GM06990 (cell line): ENCODE measurements around the gene CNOT6.
"Not testable (repeated sequence)": the region's sequence is repeated elsewhere in the genome, so short reads cannot be mapped to it uniquely, and the experiment has no call there.

ENCODE experiments used
- DNase-seq: peaks from one replicate; pipeline ENCODE4 v3.0.0-alpha.2; 2011; ENCODE audit not compliant: insufficient read length; ENCODE audit errors: extremely low read depth
- H3K27me3 ChIP-seq: replicated peaks from 2 replicates; pipeline ENCODE4 v1.6.0; 2011; ENCODE audit warnings: low read length; ENCODE audit not compliant: control insufficient read depth, insufficient read depth
- H3K36me3 ChIP-seq: 2 replicates; pipeline ENCODE4 v1.5.1; 2011; ENCODE audit warnings: low read length; ENCODE audit not compliant: control insufficient read depth, insufficient read depth
- H3K4me3 ChIP-seq: replicated peaks from 2 replicates; pipeline ENCODE4 v1.5.1; 2011; ENCODE audit warnings: low read depth, mild to moderate bottlenecking, control low read depth, low read length
- TF ChIP-seq, protein P1 (sequence below): IDR thresholded peaks from 2 replicates; pipeline ENCODE4 v1.5.1; 2011; ENCODE audit warnings: low read length, control low read depth, mild to moderate bottlenecking, inconsistent platforms; ENCODE audit not compliant: insufficient read depth, poor library complexity, severe bottlenecking

CNOT6 gene

DNA sequence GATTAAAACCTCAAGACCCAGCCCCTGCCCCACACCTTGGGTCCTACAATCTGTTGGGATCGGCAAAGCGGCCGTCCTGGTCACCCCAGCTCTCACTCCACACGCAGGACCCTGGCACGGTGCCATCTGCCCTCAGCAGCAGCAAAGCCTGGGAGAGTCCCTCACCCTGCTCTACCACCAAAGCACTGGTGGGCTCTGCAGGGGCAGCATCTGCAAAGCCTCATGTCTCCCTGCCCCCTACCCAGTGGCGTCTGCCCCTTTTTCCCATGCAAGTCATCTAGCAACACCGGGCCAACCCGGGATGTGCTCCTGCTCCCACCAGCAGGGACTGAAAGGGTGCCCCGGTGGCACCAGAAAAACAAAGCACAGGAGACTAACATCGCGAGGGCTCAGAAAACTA, 19.6 kb upstream of the CNOT6 start:
- H3K4me3 ChIP-seq = no peak overlapping the region
- no peaks in the 10 kb centered on the region for H3K27me3 ChIP-seq
- TF ChIP-seq, protein P1, sequence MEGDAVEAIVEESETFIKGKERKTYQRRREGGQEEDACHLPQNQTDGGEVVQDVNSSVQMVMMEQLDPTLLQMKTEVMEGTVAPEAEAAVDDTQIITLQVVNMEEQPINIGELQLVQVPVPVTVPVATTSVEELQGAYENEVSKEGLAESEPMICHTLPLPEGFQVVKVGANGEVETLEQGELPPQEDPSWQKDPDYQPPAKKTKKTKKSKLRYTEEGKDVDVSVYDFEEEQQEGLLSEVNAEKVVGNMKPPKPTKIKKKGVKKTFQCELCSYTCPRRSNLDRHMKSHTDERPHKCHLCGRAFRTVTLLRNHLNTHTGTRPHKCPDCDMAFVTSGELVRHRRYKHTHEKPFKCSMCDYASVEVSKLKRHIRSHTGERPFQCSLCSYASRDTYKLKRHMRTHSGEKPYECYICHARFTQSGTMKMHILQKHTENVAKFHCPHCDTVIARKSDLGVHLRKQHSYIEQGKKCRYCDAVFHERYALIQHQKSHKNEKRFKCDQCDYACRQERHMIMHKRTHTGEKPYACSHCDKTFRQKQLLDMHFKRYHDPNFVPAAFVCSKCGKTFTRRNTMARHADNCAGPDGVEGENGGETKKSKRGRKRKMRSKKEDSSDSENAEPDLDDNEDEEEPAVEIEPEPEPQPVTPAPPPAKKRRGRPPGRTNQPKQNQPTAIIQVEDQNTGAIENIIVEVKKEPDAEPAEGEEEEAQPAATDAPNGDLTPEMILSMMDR = no peak
- no peaks in the 10 kb centered on the region for H3K36me3 ChIP-seq
- no peak for DNase-seq

DNA sequence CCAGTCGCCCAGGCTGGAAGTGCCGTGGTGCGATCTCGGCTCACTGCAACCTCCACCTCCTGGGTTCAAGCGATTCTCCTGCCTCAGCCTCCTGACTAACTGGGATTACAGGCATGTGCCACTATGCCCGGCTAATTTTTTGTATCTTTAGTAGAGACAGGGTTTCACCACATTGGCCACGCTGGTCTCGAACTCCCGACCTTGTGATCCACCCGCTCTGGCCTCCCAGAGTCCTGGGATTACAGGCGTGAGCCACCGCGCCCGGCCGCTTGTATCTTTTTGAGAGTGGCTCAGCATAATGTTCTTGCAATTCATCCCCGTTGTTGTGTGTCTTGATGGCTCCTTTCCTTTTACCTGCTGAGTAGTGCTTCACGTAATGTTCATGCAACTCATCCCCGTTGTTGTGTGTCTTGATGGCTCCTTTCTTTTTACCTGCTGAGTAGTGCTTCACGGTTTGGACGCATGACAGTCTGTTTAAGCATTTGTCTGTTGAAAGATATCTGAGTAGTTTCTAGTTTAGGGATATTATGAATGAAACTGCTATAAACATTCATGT, 18.1 kb upstream of the CNOT6 start:
- not testable (repeated sequence) for H3K4me3 ChIP-seq, DNase-seq, H3K27me3 ChIP-seq, H3K36me3 ChIP-seq

DNA sequence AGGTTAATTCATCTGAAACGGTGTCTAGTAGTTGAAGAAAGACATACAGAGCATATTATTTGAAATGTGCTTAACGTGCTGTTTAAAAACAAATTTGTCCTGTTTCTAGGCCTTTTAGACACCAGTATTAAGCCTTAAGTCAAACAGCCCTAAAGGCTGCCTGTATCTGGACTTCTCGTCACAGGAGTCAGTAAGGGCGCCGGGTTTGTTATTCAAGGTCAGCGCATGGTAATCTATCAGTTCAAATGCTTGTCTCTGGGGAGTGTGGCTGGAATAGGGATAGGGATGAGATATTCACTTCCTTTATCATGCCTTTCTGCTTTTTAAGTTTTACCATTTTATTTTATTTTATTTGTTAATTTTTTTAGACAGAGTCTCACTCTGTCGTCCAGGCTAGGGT, 9.4 kb upstream of the CNOT6 start:
- no peaks in the 10 kb centered on the region for H3K27me3 ChIP-seq
- H3K36me3 ChIP-seq = no peaks in the 10 kb centered on the region
- DNase-seq = no peak
- no peak overlapping the region for H3K4me3 ChIP-seq
- TF ChIP-seq, protein P1 = no peak

DNA sequence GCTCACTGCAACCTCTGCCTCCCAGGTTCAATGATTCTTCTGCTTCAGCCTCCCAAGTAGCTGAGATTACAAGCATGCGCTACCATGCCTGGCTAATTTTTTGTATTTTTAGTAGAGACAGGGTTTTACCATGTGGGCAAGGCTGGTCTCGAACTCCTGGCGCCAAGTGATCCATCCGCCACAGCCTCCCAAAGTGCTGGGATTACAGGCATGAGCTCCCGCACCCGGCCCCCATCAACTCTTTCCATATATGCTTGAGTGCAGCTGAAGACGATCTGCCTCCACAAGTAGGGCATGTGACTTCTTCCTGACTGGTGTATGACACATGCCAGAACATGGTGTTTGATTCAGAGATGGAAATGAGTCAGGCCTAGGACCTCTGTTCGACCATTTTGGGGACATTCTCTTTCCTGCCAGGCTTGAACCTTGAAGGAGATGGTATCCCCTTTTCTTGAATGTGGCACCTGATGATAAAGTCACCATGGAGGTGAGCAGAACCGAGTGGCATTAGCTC, 7.5 kb upstream of the CNOT6 start:
- no peaks in the 10 kb centered on the region for H3K27me3 ChIP-seq
- TF ChIP-seq, protein P1 = no peak
- DNase-seq = no peak

DNA sequence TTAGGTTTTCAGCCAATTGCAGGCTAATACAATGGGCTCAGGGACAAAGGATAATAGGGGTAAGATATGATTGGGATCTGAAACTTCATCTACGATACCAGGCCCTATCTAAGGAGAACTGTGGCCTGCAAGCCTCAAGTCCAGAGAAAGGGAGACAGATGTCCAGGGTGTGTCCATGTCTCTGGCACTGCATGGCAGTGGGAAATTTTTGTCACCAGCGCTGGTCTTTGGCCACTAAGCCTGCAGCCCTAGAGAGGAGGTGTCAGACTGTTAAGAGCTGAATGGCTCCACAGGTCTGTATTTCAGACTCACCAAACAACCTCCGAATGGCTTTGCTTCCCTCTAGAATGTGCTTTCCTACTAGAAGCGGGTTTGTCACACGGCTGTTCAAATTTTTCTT, 6.6 kb upstream of the CNOT6 start:
- TF ChIP-seq, protein P1 = no peak
- Histone ChIP-seq H3K36me3 (no peaks in the 10 kb centered on the region), H3K27me3 (no peaks in the 10 kb centered on the region), H3K4me3 (no peak overlapping the region)
- no peak for DNase-seq

More for the DNA sequence above, 7.5 kb upstream of the CNOT6 start:
- Histone ChIP-seq H3K36me3 (no peaks in the 10 kb centered on the region), H3K4me3 (no peak overlapping the region)

DNA sequence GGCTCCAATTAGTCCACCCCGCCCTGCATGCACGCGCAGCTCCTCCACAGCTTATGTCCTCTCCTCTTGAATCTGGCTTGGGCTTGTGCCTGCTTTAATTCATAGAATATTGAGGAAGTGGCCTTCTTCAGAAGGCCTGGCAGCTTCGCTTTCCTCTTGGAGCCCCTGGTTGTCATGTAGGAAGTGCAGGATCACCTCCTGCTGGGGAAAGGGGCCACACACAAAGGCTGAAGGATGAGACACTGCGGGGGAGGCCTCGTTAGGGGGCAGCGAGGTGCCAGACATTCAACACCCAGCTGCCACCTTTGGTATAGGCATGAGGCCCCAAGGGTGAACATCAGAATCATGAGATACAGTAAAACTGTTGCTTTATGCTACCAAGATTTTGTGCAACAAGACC, 2.7 kb upstream of the CNOT6 start:
- 0 out of 2 replicates have a peak, but pooled peaks cover 2% of the 10 kb centered on the region for H3K36me3 ChIP-seq
- no peak for DNase-seq
- no peak overlapping the region for H3K4me3 ChIP-seq
- no peaks in the 10 kb centered on the region for H3K27me3 ChIP-seq
- TF ChIP-seq, protein P1 = no peak
